GM10847 (cell line): ENCODE results near the gene CLDN9.

Experiments
- POLR2A ChIP-seq: IDR thresholded peaks from 2 replicates; pipeline ENCODE4 v1.6.1; 2011; ENCODE audit not compliant: insufficient read length; ENCODE audit errors: extremely low read depth

CLDN9 gene

DNA sequence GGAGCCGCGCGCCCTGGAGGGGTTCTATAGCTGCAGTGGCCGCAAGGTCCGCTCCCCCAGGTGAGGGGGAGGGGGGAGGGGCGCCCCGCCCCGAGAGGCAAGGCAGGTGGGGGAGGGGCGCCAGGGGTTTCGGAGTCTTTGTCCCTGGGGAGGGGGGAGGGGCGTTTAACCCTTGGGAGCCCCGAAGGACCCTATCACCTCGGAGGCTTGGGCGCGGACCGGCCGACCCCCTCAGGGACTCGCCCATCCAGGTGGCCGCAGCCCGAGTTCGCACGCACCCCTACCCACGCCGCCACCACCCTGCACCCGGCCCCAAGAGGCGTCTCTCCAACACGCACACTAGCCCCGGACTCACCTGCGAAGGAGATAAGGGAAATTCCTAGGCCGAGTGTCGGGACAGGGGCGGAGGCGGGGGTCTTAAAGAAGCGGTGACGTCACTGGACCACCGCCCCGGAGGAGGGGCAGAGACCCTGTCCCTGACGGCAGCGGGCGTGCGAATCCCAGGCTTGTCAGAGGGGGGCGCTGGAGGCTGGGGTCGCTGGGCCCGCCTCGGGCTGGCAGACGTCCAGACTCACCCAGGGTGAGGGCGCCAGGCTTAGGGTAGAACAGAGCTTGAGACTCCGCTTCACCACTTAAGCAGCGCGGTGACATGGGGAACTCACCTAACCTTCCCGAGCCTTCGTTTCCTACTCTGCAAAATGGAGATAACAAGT is 5.2 kb downstream of the CLDN9 start, which contains the start of gene CLDN6:
TSS of gene CLDN6 (minus strand) at position 390 of the 713 bp plus-strand sequence. CDS start 2,162 bp downstream, outside the sequence.
- no peak for TF ChIP-seq POLR2A

DNA sequence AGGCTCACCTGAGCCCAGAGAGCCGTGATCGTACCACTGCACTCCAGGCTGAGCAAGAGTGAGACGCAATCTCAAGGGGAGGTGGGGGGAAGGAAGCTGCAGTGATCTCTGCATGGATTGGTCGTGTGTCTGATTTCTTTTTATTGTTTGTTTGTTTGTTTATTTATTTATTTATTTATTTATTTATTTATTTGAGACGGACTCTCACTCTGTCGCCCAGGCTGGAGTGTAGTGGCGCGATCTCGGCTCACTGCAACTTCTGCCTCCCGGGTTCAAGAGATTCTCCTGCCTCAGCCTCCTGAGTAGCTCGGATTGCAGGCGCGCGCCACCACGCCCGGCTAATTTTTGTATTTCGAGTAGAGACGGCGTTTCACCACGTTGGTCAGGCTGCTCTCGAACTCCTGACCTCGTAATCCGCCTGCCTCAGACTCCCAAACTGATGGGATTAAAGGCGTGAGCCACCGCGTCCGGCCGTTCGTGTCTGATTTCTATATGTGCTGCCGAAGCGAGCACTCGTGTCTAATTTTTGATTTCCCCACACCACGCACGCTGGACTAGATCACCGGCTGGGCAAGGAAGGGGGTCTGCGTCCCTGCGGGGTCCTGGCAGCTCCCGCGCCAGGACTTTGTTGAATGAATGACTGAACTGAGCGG is 7.0 kb downstream of the CLDN9 start:
- TF ChIP-seq POLR2A = no peak

DNA sequence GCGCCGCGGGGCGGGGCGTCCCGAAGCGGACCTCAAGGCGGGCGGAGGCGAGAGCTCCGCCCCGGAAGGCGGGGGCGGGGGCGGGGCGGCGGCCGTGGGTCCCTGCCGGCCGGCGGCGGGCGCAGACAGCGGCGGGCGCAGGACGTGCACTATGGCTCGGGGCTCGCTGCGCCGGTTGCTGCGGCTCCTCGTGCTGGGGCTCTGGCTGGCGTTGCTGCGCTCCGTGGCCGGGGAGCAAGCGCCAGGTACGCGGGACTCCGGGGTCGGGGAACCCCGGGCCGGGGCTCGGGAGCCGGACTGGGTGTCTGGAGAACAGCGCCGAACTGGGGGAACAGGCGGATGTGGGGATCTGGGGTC is 7.5 kb downstream of the CLDN9 start, which contains the start of gene TNFRSF12A:
TSS of gene TNFRSF12A (plus strand) at position 122 of the 357 bp plus-strand sequence. CDS start at position 152, 30 bp downstream.
- TF ChIP-seq POLR2A = peak; percentile 71

DNA sequence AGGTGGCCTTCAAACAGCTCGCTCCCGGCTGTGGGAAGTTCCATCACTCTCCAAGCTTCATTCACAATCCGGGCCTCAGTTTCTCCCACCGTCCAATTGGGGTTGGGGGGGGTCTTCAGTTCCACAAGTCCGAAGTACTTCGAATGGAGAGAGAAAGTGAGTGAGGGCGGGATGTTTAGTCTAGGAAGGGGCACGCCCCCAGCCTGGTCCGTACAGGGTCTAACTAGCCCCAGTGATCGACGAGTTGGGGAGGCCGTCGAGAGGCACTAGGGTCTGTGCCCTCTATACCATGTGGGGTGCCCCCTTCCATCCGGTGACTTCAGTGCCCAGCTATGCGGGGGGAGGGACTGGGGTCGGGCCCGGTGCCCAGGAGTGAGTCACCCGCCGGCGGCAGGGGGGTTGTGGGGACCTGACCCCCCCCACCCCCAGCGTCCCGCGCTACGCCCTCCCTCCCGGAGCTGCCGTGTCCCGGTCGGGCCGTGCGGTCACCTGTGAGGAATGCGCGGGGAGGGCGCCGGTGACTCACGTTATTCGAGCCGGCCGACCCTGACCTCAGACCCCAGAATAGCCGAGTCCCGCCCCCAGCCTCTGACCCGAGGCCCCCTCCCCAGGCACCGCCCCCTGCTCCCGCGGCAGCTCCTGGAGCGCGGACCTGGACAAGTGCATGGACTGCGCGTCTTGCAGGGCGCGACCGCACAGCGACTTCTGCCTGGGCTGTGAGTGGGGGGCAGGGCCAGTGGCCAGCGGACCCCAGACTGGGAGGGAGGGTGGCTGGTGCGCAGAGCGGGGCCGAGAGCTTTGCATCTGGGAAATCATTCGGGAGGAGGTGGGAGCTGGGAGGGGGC is 8.1 kb downstream of the CLDN9 start:
- TF ChIP-seq POLR2A = no peak

DNA sequence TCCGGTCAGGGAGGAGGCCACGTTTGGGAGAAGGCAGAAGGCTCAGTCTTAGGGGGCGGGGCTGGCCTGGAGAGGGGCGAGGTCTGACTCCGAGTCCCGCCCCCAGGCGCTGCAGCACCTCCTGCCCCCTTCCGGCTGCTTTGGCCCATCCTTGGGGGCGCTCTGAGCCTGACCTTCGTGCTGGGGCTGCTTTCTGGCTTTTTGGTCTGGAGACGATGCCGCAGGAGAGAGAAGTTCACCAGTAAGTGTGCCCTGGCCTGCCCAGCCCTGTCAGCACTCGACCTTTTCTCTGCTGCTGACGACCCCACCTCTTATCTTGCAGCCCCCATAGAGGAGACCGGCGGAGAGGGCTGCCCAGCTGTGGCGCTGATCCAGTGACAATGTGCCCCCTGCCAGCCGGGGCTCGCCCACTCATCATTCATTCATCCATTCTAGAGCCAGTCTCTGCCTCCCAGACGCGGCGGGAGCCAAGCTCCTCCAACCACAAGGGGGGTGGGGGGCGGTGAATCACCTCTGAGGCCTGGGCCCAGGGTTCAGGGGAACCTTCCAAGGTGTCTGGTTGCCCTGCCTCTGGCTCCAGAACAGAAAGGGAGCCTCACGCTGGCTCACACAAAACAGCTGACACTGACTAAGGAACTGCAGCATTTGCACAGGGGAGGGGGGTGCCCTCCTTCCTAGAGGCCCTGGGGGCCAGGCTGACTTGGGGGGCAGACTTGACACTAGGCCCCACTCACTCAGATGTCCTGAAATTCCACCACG is 8.9 kb downstream of the CLDN9 start:
- no peak for TF ChIP-seq POLR2A

DNA sequence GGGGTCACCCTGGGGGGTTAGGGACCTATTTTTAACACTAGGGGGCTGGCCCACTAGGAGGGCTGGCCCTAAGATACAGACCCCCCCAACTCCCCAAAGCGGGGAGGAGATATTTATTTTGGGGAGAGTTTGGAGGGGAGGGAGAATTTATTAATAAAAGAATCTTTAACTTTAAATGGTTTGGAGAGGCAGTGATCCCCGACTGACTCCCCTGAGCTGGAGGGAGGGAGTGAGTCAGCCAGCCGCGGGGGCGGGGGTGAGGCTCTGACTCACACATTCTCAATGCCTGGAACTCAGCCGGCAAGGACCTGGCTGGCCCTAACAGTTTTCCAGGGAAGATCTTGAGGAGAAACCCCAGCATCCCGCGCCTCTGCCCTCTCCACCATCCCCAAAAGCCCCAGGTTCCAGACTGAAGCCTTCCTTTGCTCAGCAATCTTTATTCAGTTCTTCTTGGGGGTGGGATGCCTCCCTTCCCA is 9.5 kb downstream of the CLDN9 start:
- no peak for TF ChIP-seq POLR2A

DNA sequence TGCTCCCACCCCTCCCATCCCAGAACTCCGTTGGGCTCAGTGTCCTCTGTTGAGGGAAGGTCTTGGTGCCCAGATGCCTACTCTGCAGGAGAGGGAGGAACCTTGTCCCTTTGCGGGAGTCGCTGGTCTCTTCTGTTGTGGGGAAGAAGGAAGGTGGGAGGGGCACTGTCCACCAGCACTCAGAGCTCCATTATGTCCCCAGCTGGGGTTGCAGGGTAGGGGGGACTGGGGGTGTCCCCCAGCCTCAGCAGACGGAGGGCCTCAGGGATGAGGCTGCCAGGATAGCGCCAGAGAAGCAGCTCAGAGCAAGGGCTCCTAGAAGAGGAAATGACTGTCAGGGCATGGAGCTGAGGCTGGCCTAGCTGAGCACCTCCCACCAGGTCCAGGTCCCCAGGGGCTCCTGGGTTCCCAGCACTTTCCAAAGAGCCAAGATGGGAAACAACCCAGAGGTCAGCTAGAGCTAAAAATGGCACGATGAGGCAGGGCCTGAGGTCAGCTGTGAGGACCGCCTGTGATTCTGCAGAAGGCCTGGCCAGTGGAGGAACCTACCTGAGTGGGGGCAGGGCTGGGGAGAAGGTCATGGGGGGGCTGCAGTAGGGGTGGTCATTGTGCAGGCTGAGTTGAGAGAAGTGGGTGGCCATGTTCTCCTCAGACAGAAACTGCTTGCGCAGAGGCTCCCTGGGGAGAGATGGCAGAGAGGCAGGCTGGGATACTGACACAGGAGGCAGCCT is 10.1 kb downstream of the CLDN9 start:
- no peak for TF ChIP-seq POLR2A

DNA sequence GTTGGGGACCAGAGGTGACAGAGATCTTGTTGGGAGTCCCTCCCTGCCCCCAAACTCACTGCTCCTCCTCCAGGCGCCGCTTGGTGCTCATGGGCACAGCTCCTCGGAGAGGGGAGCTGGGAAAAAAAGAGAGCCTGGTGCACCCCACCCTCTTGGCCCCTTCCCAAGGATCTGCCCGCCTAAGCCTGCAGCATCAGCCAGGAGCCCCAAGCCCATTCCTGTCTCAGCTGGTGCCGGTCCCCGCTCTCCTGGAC is 10.6 kb downstream of the CLDN9 start:
- TF ChIP-seq POLR2A = no peak

DNA sequence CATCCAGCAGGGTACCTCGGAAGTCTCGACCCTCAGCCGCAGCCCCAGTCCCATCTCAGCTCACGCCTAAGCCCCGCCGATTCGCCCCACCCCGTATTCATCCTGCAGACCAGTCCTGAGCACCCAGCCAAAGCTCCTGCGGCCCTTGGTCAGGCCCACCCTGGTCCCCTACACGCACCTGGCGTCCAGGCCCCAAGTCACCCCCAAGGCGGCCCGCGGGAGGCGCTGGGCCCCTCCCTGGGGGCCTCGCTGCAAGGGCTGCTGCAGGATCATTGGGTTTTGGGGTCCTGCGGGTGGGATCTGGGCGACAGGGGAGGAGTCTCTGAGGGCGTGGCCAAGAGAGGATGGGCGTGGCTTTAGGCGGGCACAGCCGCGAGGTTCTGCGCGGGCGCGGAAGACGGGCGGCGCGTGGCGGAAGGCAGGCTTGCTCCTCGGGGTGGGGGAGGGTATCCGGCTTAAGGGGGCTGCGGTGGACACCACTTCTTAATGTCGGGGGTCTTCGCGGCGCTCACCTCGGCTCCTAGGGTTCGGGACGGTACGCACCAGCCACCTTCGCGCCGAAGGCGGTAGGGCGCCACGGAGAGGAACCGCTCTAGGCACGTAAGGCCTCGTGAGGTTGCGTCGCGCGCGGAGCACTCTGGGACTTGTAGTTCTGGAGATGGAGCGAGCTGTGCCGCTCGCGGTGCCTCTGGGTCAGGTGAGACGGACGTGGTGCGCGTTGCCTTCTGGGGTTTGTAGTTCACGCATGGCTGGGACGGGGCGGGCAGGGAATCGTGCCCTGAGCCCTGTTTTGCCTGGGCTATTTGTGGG is 11.2 kb downstream of the CLDN9 start, which contains the start of the genes HCFC1R1 and THOC6:
TSS of gene HCFC1R1 (minus strand) at position 274 of the 810 bp plus-strand sequence. CDS start at position 273, 1 bp downstream.
TSS of gene THOC6 (plus strand) at position 367 of the 810 bp plus-strand sequence. CDS start at position 659, 292 bp downstream.
- TF ChIP-seq POLR2A = peak; percentile 75

DNA sequence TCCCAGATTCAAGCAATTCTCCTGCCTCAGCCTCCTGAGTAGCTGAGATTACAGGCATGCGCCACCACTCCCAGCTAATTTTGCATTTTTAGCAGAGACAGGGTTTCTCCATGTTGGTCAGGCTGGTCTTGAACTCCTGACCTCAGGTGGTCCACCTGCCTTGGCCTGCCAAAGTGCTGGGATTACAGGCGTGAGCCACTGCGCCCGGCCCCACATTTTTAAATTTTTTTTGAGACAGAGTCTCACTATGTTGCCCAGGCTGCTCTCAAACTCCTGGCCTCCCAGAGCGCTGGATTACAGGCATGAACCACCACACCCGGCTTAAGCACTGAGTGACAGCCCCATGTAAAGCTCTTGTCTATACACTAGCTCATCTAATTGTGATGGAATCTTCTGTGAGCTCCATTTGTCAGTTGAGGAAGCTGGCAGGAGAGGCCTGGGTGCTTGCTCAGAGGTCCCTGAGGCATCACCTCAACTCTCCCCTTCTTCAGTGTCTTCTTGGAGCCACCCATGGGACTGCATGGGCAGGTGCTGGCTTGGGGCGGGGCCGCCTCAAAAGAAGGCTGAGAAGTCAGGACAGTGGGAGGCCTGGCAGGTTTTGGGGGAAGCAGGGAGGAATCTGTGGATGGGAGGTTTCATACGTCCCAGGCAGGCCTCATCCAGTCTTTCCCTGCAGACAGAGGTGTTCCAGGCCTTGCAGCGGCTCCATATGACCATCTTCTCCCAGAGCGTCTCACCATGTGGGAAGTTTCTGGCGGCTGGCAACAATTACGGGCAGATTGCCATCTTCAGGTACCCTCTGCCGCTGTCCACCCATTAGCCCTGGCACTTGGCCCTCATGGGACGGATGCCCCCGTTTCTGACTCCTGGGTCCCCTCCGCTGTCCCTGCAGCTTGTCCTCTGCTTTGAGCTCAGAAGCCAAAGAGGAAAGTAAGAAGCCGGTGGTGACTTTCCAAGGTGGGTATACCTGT is 12.6 kb downstream of the CLDN9 start:
- TF ChIP-seq POLR2A = no peak

DNA sequence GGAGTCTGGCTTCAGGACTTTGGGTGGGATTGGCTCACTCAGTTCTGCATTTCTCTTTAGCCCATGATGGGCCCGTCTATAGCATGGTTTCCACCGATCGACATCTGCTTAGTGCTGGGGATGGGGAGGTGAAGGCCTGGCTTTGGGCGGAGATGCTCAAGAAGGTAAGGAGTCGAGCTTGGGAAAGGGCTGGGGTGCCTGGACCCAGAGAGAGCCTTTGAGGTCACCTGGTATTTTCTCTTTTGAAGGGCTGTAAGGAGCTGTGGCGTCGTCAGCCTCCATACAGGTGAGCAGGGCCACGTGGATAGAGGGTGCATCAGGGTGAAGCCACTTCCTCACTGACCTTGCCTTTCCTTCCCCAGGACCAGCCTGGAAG is 13.3 kb downstream of the CLDN9 start:
- no peak for TF ChIP-seq POLR2A
